ENCODE data around the gene BBOF1. TPM values are rescaled to one million over a fixed set of nuclear protein-coding genes. Genes with fewer than 3 reads are reported as not detected.
"Not testable (repeated sequence)": the region's sequence is repeated elsewhere in the genome, so short reads cannot be mapped to it uniquely, and the experiment has no call there.

The BBOF1 gene
- total and polyA plus RNA-seq, 8 donors = 1.8 to 13.0 (median 4.0) TPM; not detected in 2

DNA sequence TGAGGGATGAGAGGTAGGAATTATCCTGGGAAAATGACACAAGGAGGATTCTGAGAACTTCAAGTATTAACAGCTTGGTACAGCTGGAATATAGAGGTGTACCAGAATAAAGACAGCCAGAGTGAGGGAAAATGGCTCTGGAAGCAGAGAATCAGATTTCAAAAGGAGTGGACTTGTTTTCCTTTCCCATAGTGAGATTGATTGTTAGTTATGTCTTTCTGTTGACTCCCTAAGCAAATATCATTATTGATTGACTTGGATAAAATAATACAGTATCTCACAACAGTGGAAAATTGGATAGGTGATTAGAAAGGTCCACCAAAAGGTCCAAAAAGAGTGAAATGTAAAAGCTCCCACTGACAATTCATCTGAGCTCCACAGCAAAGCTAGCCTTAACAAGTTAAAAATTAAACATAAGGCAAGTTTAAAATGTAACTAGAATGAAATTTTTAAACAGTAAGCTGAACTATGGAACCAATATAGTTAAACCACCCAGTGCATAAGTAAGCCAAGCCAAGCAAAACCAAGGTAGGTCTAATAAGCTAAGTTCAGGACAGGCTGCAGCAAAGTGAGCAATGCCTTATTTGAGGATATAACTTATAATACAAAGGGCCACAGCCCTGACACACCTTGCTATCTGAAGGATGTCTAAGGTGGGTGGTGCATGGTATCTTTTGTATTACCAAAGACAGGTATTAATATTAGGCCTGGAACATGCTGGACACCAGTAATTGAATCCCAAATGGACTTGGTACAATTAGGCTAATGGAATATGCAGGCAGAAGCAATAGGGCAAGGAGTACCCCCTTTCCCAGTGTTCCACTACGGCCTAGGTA lies 21.8 kb upstream of the BBOF1 start:
- Histone ChIP-seq H3K36me3 (peaks cover 0 to 15% (median 9%) of the 10 kb centered on the region in 4 donors), H3K27me3 (no peaks in the 10 kb centered on the region), H3K4me3 (no peak overlapping the region), H3K9me3 (no peaks in the 10 kb centered on the region), H3K4me1 (peaks cover 0 to 29% (median 17%) of the 10 kb centered on the region in 4 donors), H3K27ac (peak overlapping the region; percentile 28 to 62 (median 48))
- intact Hi-C loops (cut with DNase I; ENCODE audit: low total_unique reads) = no loop called here
- peak in 1 of 2 donors; percentile 21 for DNase-seq
- TF ChIP-seq, protein P1, sequence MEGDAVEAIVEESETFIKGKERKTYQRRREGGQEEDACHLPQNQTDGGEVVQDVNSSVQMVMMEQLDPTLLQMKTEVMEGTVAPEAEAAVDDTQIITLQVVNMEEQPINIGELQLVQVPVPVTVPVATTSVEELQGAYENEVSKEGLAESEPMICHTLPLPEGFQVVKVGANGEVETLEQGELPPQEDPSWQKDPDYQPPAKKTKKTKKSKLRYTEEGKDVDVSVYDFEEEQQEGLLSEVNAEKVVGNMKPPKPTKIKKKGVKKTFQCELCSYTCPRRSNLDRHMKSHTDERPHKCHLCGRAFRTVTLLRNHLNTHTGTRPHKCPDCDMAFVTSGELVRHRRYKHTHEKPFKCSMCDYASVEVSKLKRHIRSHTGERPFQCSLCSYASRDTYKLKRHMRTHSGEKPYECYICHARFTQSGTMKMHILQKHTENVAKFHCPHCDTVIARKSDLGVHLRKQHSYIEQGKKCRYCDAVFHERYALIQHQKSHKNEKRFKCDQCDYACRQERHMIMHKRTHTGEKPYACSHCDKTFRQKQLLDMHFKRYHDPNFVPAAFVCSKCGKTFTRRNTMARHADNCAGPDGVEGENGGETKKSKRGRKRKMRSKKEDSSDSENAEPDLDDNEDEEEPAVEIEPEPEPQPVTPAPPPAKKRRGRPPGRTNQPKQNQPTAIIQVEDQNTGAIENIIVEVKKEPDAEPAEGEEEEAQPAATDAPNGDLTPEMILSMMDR (IDR thresholded peaks at IDR 0.05) = no peak
- TF ChIP-seq POLR2A (IDR thresholded peaks at IDR 0.05) = no peak
- no peak for TF ChIP-seq POLR2AphosphoS5 (IDR thresholded peaks at IDR 0.05)
- WGBS, 5 donors = 46 to 75% (median 67%) methylated on average over 1 of the region's 1 CpG

DNA sequence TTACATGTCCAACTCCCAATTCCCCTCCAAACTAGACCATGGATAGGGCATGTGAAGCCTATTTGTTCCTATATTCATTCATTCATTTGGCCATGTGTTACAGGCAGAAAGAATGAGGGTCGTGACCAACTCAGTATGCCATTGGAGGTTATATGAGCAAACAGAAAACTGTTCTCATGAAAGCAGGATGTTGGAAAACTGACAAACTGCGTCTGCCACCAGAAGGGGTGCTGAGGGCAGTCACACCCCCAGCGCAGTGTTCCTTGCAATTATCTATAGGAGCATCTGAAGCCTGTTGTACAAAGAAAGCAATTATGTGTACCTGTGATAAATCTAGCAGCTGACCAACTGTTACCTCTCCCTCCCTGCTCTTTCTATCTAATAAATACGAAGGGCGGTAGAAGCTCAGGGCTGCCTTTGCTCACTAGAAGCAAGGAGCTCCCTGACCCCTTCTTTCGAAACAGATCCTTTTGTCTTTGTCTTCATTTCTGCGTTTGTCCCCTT lies 21.2 kb upstream of the BBOF1 start:
- WGBS, 5 donors = 31 to 63% (median 49%) methylated on average over 7 of the region's 7 CpGs
- Histone ChIP-seq H3K27ac (peak overlapping the region in 3 of 5 donors; percentile 18 to 61 (median 32)), H3K9me3 (no peaks in the 10 kb centered on the region), H3K27me3 (no peaks in the 10 kb centered on the region), H3K36me3 (peaks cover 0 to 22% (median 11%) of the 10 kb centered on the region in 4 donors), H3K4me1 (peaks cover 0 to 29% (median 17%) of the 10 kb centered on the region in 4 donors), H3K4me3 (no peak overlapping the region)
- intact Hi-C loops (cut with DNase I; ENCODE audit: low total_unique reads) = no loop called here
- DNase-seq = peak in 1 of 2 donors; percentile 26
- TF ChIP-seq EP300 (IDR thresholded peaks at IDR 0.05) = no peak
- TF ChIP-seq POLR2AphosphoS5 (IDR thresholded peaks at IDR 0.05) = no peak
- no peak for TF ChIP-seq POLR2A (IDR thresholded peaks at IDR 0.05)
- TF ChIP-seq, protein P1 (IDR thresholded peaks at IDR 0.05) = no peak

DNA sequence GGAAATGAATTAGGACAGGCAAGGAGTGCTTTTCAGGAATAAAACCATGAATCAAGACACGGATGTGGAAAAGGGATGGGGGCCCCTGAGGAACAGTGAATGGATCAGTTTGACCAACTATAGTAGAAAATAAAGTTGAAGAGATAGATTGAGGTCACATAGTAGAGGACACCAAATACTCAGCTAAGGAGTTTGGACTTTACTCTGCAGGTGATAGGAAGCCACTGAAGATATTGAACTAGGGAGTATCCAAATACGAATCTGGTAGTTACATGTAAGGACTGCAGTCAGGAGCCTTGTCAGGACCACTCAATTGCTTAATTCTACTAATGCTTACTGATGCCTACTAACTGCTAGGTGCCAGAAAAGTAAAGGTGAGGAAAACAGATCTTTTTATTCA lies 20.4 kb upstream of the BBOF1 start:
- no peak overlapping the region for H3K27ac ChIP-seq
- H3K27me3 ChIP-seq = no peaks in the 10 kb centered on the region
- H3K9me3 ChIP-seq = no peaks in the 10 kb centered on the region
- TF ChIP-seq, protein P1 (IDR thresholded peaks at IDR 0.05) = no peak
- TF ChIP-seq POLR2A (IDR thresholded peaks at IDR 0.05) = no peak
- no peak for TF ChIP-seq EP300 (IDR thresholded peaks at IDR 0.05)
- no peak for TF ChIP-seq POLR2AphosphoS5 (IDR thresholded peaks at IDR 0.05)
- no peak for DNase-seq
- peaks cover 0 to 22% (median 18%) of the 10 kb centered on the region in 4 donors for H3K36me3 ChIP-seq
- H3K4me1 ChIP-seq = peaks cover 0 to 29% (median 17%) of the 10 kb centered on the region in 4 donors
- 65 to 78% (median 73%) methylated on average over 2 of the region's 2 CpGs for WGBS, 5 donors
- intact Hi-C loops (cut with DNase I; ENCODE audit: low total_unique reads) = no loop called here
- H3K4me3 ChIP-seq = no peak overlapping the region

DNA sequence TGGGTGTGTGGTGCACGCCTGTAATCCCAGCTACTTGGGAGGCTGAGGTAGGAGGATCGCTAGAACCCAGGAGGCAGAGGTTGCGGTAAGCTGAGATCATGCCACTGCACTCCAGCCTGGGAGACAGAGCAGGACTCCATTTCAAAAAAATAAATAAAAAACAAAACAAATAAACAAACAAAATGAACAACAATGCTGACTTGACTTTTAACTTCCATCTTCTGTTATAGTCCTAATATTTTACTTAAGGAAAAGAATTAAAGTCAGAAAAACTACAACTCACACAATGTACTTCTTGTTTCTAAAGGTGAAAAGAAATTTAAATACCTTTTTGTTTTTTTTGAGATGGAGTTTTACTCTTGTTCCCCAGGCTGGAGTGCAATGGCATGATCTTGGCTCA lies 13.5 kb upstream of the BBOF1 start:
- H3K27ac ChIP-seq; intact Hi-C loops (cut with DNase I; ENCODE audit: low total_unique reads); H3K9me3 ChIP-seq; H3K4me3 ChIP-seq; H3K27me3 ChIP-seq; H3K4me1 ChIP-seq; DNase-seq: not testable (repeated sequence)
- WGBS, 5 donors = 93 to 100% (median 100%) methylated on average over 3 of the region's 3 CpGs
- H3K36me3 ChIP-seq = peaks cover 0 to 67% (median 55%) of the 10 kb centered on the region in 4 donors

Data from stomach (tissue), 9 donors.